ENCODE data around the gene GMPPA.

GMPPA gene

GRCh38 chr2:219458996-219459395, 39.7 kb upstream of the GMPPA start:
- H3K9ac ChIP-seq = no peak overlapping the region
- no peak overlapping the region for H3K4me3 ChIP-seq
- H4K20me1 ChIP-seq = no peaks in the 10 kb centered on the region
- H3K4me1 ChIP-seq = peaks cover 25 to 76% (median 52%) of the 10 kb centered on the region in 10 experiments
- no peaks in the 10 kb centered on the region for H3K27me3 ChIP-seq
- H3K9me3 ChIP-seq (replicated peaks in 1 of 11) = no peaks in the 10 kb centered on the region
- no peak overlapping the region for H3K27ac ChIP-seq
- no peak for TF ChIP-seq Cebpa-rat (IDR thresholded peaks at IDR 0.05)
- H3K4me2 ChIP-seq = peak overlapping the region in 4 of 11 experiments; percentile 90 to 96 (median 92); a peak in 8 of 22 replicates
- no peaks in the 10 kb centered on the region for H3K36me3 ChIP-seq

GRCh38 chr2:219459460-219460311, 39.0 kb upstream of the GMPPA start:
- Histone ChIP-seq H3K4me1 (peaks cover 25 to 80% (median 54%) of the 10 kb centered on the region in 10 experiments), H3K36me3 (no peaks in the 10 kb centered on the region), H3K4me2 (peak overlapping the region; percentile 68 to 96 (median 84)), H3K27ac (peak overlapping the region in 4 of 11 experiments; percentile 49 to 59 (median 54); a peak in 5 of 22 replicates), H3K9me3 (replicated peaks in 1 of 11) (no peaks in the 10 kb centered on the region), H4K20me1 (no peaks in the 10 kb centered on the region), H3K9ac (peak overlapping the region in 4 of 11 experiments; percentile 2 to 70 (median 63); a peak in 5 of 22 replicates), H3K27me3 (no peaks in the 10 kb centered on the region), H3K4me3 (no peak overlapping the region; a peak in 1 of 20 replicates)
- TF ChIP-seq Cebpa-rat (IDR thresholded peaks at IDR 0.05) = no peak

- no peak for TF ChIP-seq Cebpa-rat (IDR thresholded peaks at IDR 0.05)
- Histone ChIP-seq H4K20me1 (no peaks in the 10 kb centered on the region), H3K27me3 (no peaks in the 10 kb centered on the region), H3K9me3 (replicated peaks in 1 of 11) (no peaks in the 10 kb centered on the region), H3K4me1 (peaks cover 22 to 81% (median 54%) of the 10 kb centered on the region in 10 experiments), H3K4me2 (peak overlapping the region; percentile 68 to 96 (median 84)), H3K36me3 (no peaks in the 10 kb centered on the region; a peak in 1 of 22 replicates), H3K9ac (peak overlapping the region in 9 of 11 experiments; percentile 2 to 70 (median 50); a peak in 13 of 22 replicates), H3K4me3 (peak overlapping the region in 2 of 10 experiments; percentile 35 to 48; a peak in 3 of 20 replicates), H3K27ac (peak overlapping the region in 7 of 11 experiments; percentile 39 to 59 (median 56); a peak in 13 of 22 replicates)
Observed at GRCh38 chr2:219460424-219460926, 38.2 kb upstream of the GMPPA start.

GRCh38 chr2:219461047-219461514, 37.6 kb upstream of the GMPPA start:
- Histone ChIP-seq H3K4me1 (peaks cover 17 to 78% (median 48%) of the 10 kb centered on the region in 10 experiments), H3K36me3 (no peaks in the 10 kb centered on the region; a peak in 1 of 22 replicates), H3K4me3 (peak overlapping the region in 2 of 10 experiments; percentile 35 to 48; a peak in 5 of 20 replicates), H4K20me1 (no peaks in the 10 kb centered on the region), H3K9me3 (replicated peaks in 1 of 11) (no peaks in the 10 kb centered on the region), H3K27ac (peak overlapping the region in 8 of 11 experiments; percentile 39 to 59 (median 54); a peak in 14 of 22 replicates), H3K4me2 (peak overlapping the region; percentile 68 to 96 (median 84)), H3K9ac (peak overlapping the region in 8 of 11 experiments; percentile 2 to 70 (median 52); a peak in 11 of 22 replicates), H3K27me3 (no peaks in the 10 kb centered on the region)
- no peak for TF ChIP-seq Cebpa-rat (IDR thresholded peaks at IDR 0.05)

- Histone ChIP-seq H3K27me3 (no peaks in the 10 kb centered on the region), H3K4me1 (peaks cover 17 to 76% (median 45%) of the 10 kb centered on the region in 10 experiments), H3K9me3 (replicated peaks in 1 of 11) (no peaks in the 10 kb centered on the region), H3K4me3 (peak overlapping the region in 2 of 10 experiments; percentile 35 to 48; a peak in 3 of 20 replicates), H3K9ac (peak overlapping the region in 5 of 11 experiments; percentile 33 to 69 (median 54); a peak in 6 of 22 replicates), H3K27ac (peak overlapping the region in 7 of 11 experiments; percentile 12 to 59 (median 49); a peak in 10 of 22 replicates), H4K20me1 (no peaks in the 10 kb centered on the region), H3K36me3 (no peaks in the 10 kb centered on the region; a peak in 1 of 22 replicates), H3K4me2 (peak overlapping the region in 10 of 11 experiments; percentile 72 to 96 (median 84); a peak in 18 of 22 replicates)
- no peak for TF ChIP-seq Cebpa-rat (IDR thresholded peaks at IDR 0.05)
Observed at GRCh38 chr2:219461669-219462068, 37.0 kb upstream of the GMPPA start.

GRCh38 chr2:219462349-219462748, 36.3 kb upstream of the GMPPA start:
- no peak for TF ChIP-seq Cebpa-rat (IDR thresholded peaks at IDR 0.05)
- H3K4me2 ChIP-seq = peak overlapping the region in 6 of 11 experiments; percentile 84 to 96 (median 91); a peak in 8 of 22 replicates
- H3K4me3 ChIP-seq = no peak overlapping the region
- no peaks in the 10 kb centered on the region for H3K9me3 ChIP-seq (replicated peaks in 1 of 11)
- peak overlapping the region in 2 of 11 experiments; percentile 56 to 59; a peak in 1 of 22 replicates for H3K27ac ChIP-seq
- H3K27me3 ChIP-seq = no peaks in the 10 kb centered on the region
- no peak overlapping the region for H3K9ac ChIP-seq
- H4K20me1 ChIP-seq = no peaks in the 10 kb centered on the region
- H3K36me3 ChIP-seq = no peaks in the 10 kb centered on the region; a peak in 1 of 22 replicates
- H3K4me1 ChIP-seq = peaks cover 17 to 73% (median 45%) of the 10 kb centered on the region in 10 experiments

- H3K9me3 ChIP-seq (replicated peaks in 1 of 11) = no peaks in the 10 kb centered on the region
- peaks cover 21 to 63% (median 43%) of the 10 kb centered on the region in 10 experiments for H3K4me1 ChIP-seq
- TF ChIP-seq Cebpa-rat (IDR thresholded peaks at IDR 0.05) = no peak
- peak overlapping the region in 3 of 11 experiments; percentile 10 to 49 (median 39); a peak in 3 of 22 replicates for H3K4me2 ChIP-seq
- H3K9ac ChIP-seq = no peak overlapping the region
- no peak overlapping the region for H3K27ac ChIP-seq
- H4K20me1 ChIP-seq = no peaks in the 10 kb centered on the region
- no peaks in the 10 kb centered on the region for H3K27me3 ChIP-seq
- no peak overlapping the region for H3K4me3 ChIP-seq
- peaks cover 0 to 7% (median 0%) of the 10 kb centered on the region in 11 experiments; a peak in 4 of 22 replicates for H3K36me3 ChIP-seq
Observed at GRCh38 chr2:219464286-219465032, 34.2 kb upstream of the GMPPA start.
